ENCODE results near the gene GNAQ. TPM values are rescaled to one million over a fixed set of nuclear protein-coding genes. Genes with fewer than 3 reads are reported as not detected.

GNAQ gene
- polyA plus RNA-seq, 2 of the 4 experiments (the other 2 are of a cell fraction): 17.9 to 60.0 TPM

GRCh38 chr9:77891128-77891800, 140.3 kb downstream of the GNAQ start:
- peaks cover 17% of the 10 kb centered on the region for H3K4me1 ChIP-seq
- ChIA-PET POLR2A (no interaction called here), CTCF (interaction anchor here (1.1 to 1.7 kb wide), 2 partner anchors 8 to 144 kb away, joined by 4 to 6 read pairs; no protein-coding TSS in a partner anchor)
- ATAC-seq: no peak
- H3K4me2 ChIP-seq: no peak overlapping the region
- H3K4me3 ChIP-seq: no peak overlapping the region
- no peak for DNase-seq (ENCODE audit: low read depth in 1 of 2, low spot score in 1 of 2)
- TF ChIP-seq NR3C1 (IDR thresholded peaks at IDR 0.05) (no peak), ZFP36 (IDR thresholded peaks at IDR 0.05; ENCODE audit: borderline replicate concordance, partially characterized antibody) (no peak), HEYL (CRISPR knock-in tag; IDR thresholded peaks at IDR 0.05) (no peak), USF2 (IDR thresholded peaks at IDR 0.05) (no peak), ELK1 (IDR thresholded peaks at IDR 0.05; ENCODE audit: low read depth, low read length) (no peak), HOXA7 (CRISPR knock-in tag; IDR thresholded peaks at IDR 0.05) (no peak), HDAC2 (IDR thresholded peaks at IDR 0.05) (no peak), TFCP2L1 (CRISPR knock-in tag; IDR thresholded peaks at IDR 0.05) (no peak), HES2 (IDR thresholded peaks at IDR 0.05) (no peak), RAD21 (conservative IDR thresholded peaks at IDR 0.05 in 1 of 2, IDR thresholded peaks at IDR 0.05 in 1 of 2) (no peak), MYC (IDR thresholded peaks at IDR 0.05; ENCODE audit: borderline replicate concordance, low read length) (no peak), CTCF (IDR thresholded peaks at IDR 0.05) (no peak), NFE2L2 (conservative IDR thresholded peaks at IDR 0.05; ENCODE audit: low read length) (no peak), SMC3 (IDR thresholded peaks at IDR 0.05) (no peak), RARB (CRISPR knock-in tag; IDR thresholded peaks at IDR 0.05) (no peak), HMGXB4 (CRISPR knock-in tag; IDR thresholded peaks at IDR 0.05; ENCODE audit: borderline replicate concordance) (no peak), JUN (IDR thresholded peaks at IDR 0.05) (no peak)
- H3K9me3 ChIP-seq: no peaks in the 10 kb centered on the region
- no peak for FAIRE-seq
- H3K27ac ChIP-seq: no peak overlapping the region
- 91% methylated on average over 8 of the region's 8 CpGs for WGBS (ENCODE audit: missing lambda C conversion rate)

GRCh38 chr9:77887662-77888061, 143.9 kb downstream of the GNAQ start:
- peak overlapping the region; percentile 32 for H3K4me2 ChIP-seq
- H3K27ac ChIP-seq: no peak overlapping the region
- DNase-seq (ENCODE audit: low read depth in 1 of 2, low spot score in 1 of 2) (no peak), ATAC-seq (no peak), FAIRE-seq (no peak)
- WGBS (ENCODE audit: missing lambda C conversion rate): 28% methylated on average over 2 of the region's 2 CpGs
- POLR2A ChIA-PET: no interaction called here
- CTCF ChIA-PET: interaction anchor here (1.4 kb wide), 1 partner anchor 15 kb away, joined by 3 read pairs; no protein-coding TSS in a partner anchor
- H3K9me3 ChIP-seq: no peaks in the 10 kb centered on the region
- TF ChIP-seq NR3C1 (IDR thresholded peaks at IDR 0.05): no peak
- TF ChIP-seq POLR2A (IDR thresholded peaks at IDR 0.05; ENCODE audit: low read length): no peak
- TF ChIP-seq USF2 (IDR thresholded peaks at IDR 0.05): no peak
- no peak for TF ChIP-seq KDM1A (IDR thresholded peaks at IDR 0.05; ENCODE audit: low read depth)
- TF ChIP-seq GATA3 (IDR thresholded peaks at IDR 0.05; ENCODE audit: borderline replicate concordance): no peak
- H3K4me1 ChIP-seq: peaks cover 36% of the 10 kb centered on the region
- H3K4me3 ChIP-seq: no peak overlapping the region
